Activated T-cell treated with anti-CD3 and anti-CD28 coated beads, Interleukin-2, amount 50 U/mL, for 72 hours (primary cell): ENCODE data around the gene ZNF791. TPM values are rescaled to one million over a fixed set of nuclear protein-coding genes. Genes with fewer than 3 reads are reported as not detected.
"Not testable (repeated sequence)": the region's sequence is repeated elsewhere in the genome, so short reads cannot be mapped to it uniquely, and the experiment has no call there.

Source experiments
- ATAC-seq, 2 donors: fragments of 150-1000 bp; cut with Tn5 transposase; replicated peaks in 1 of 2; 2 replicates each; pipeline ENCODE4 v1.10.0; 2021; ENCODE audit warnings: moderate library complexity in 2 of 2, mild to moderate bottlenecking in 1 of 2
- DNase-seq, 2 donors: peaks; one replicate each; pipeline ENCODE4 v3.0.0; 2021 to 2022; ENCODE audit warnings: mixed read lengths in 1 of 2
- H3K27ac Mint-ChIP-seq: one replicate; pipeline ENCODE4 v1.8.0; 2022; ENCODE audit warnings: mild to moderate bottlenecking, moderate library complexity, mixed read lengths
- H3K27me3 Mint-ChIP-seq: one replicate; pipeline ENCODE4 v1.8.0; 2022; ENCODE audit warnings: low read depth, mixed read lengths
- H3K36me3 Mint-ChIP-seq, 2 donors: one replicate each; pipeline ENCODE4 v1.8.0; 2022; ENCODE audit warnings: mixed read lengths in 2 of 2, mild to moderate bottlenecking in 1 of 2; ENCODE audit not compliant: insufficient read depth in 2 of 2
- H3K4me1 Mint-ChIP-seq: one replicate; pipeline ENCODE4 v1.8.0; 2022; ENCODE audit warnings: low read depth, mixed read lengths
- H3K4me3 Mint-ChIP-seq, 2 donors: one replicate each; pipeline ENCODE4 v1.8.0; 2022; ENCODE audit warnings: mild to moderate bottlenecking in 2 of 2, mixed read lengths in 2 of 2, moderate library complexity in 2 of 2
- H3K9me3 Mint-ChIP-seq, 2 donors: one replicate each; pipeline ENCODE4 v1.8.0; 2022; ENCODE audit warnings: mixed read lengths in 2 of 2
- total RNA-seq, 2 donors: library from RNA; stranded (reverse); gene quantifications; one replicate each; pipeline ENCODE4 v1.2.3, GENCODE V29; 2022

The ZNF791 gene
- 10 to 100 TPM; 19.8 to 21.0 TPM for total RNA-seq

GRCh38 chr19:12610540-12611360 lies at the start of gene ZNF791, which contains the start of gene ZNF490:
Gene ZNF791, plus strand, starts transcription at chr19:12610920. Its CDS starts 160 bp downstream, at chr19:12611080.
Gene ZNF490, minus strand, starts transcription at chr19:12610813. Its CDS starts 133 bp downstream, at chr19:12610680.
- DNase-seq (peak; percentile 97 to 99), ATAC-seq (peak; percentile 96 to 98)
- H3K4me1 Mint-ChIP-seq = peaks cover 37% of the 10 kb centered on the region
- no peaks in the 10 kb centered on the region for H3K9me3 Mint-ChIP-seq
- no peaks in the 10 kb centered on the region for H3K27me3 Mint-ChIP-seq
- peak within 1 kb of the TSS; percentile 97 to 99 for H3K4me3 Mint-ChIP-seq
- H3K36me3 Mint-ChIP-seq = peaks cover 6 to 11% of the 10 kb centered on the region in 2 donors
- peak within 1 kb of the TSS; percentile 85 for H3K27ac Mint-ChIP-seq

GRCh38 chr19:12564016-12564664 lies 46.6 kb upstream of the ZNF791 start:
- Mint-ChIP-seq H3K36me3 (no peaks in the 10 kb centered on the region), H3K9me3 (no peaks in the 10 kb centered on the region), H3K27ac (no peak overlapping the region), H3K4me1 (peaks cover 7% of the 10 kb centered on the region), H3K27me3 (no peaks in the 10 kb centered on the region), H3K4me3 (peak overlapping the region; percentile 23 to 32)
- DNase-seq (peak; percentile 89 to 94), ATAC-seq (peak; percentile 86 to 89)

GRCh38 chr19:12566380-12566779 lies 44.3 kb upstream of the ZNF791 start:
- not testable (repeated sequence) for H3K9me3 Mint-ChIP-seq, H3K27ac Mint-ChIP-seq, DNase-seq, ATAC-seq, H3K27me3 Mint-ChIP-seq, H3K4me1 Mint-ChIP-seq, H3K36me3 Mint-ChIP-seq, H3K4me3 Mint-ChIP-seq

- Mint-ChIP-seq H3K36me3 (no peaks in the 10 kb centered on the region), H3K27ac (no peak overlapping the region), H3K9me3 (no peaks in the 10 kb centered on the region), H3K4me3 (no peak overlapping the region), H3K27me3 (no peaks in the 10 kb centered on the region), H3K4me1 (peaks cover 7% of the 10 kb centered on the region)
- ATAC-seq (no peak), DNase-seq (no peak)
These were observed 42.8 kb upstream of the ZNF791 start for GRCh38 chr19:12567951-12568350.

- peaks cover 0 to 3% of the 10 kb centered on the region in 2 donors for H3K9me3 Mint-ChIP-seq
- H3K36me3 Mint-ChIP-seq = peaks cover 4 to 7% of the 10 kb centered on the region in 2 donors
- no peaks in the 10 kb centered on the region for H3K27me3 Mint-ChIP-seq
- H3K4me3 Mint-ChIP-seq = no peak overlapping the region
- peaks cover 10% of the 10 kb centered on the region for H3K4me1 Mint-ChIP-seq
- ATAC-seq (no peak), DNase-seq (no peak)
- no peak overlapping the region for H3K27ac Mint-ChIP-seq
These were observed 36.7 kb upstream of the ZNF791 start for GRCh38 chr19:12574036-12574435.

- Mint-ChIP-seq H3K4me1 (peaks cover 10% of the 10 kb centered on the region), H3K27me3 (no peaks in the 10 kb centered on the region), H3K27ac (no peak overlapping the region), H3K36me3 (peaks cover 24 to 46% of the 10 kb centered on the region in 2 donors), H3K4me3 (no peak overlapping the region), H3K9me3 (peaks cover 4 to 15% of the 10 kb centered on the region in 2 donors)
- DNase-seq = no peak
- no peak for ATAC-seq
These were observed 32.1 kb upstream of the ZNF791 start for GRCh38 chr19:12578641-12579040.

GRCh38 chr19:12580180-12580694 lies 30.5 kb upstream of the ZNF791 start:
- no peak for ATAC-seq
- no peak overlapping the region for H3K4me3 Mint-ChIP-seq
- DNase-seq = no peak
- H3K36me3 Mint-ChIP-seq = peaks cover 24 to 46% of the 10 kb centered on the region in 2 donors
- H3K9me3 Mint-ChIP-seq = peaks cover 4 to 15% of the 10 kb centered on the region in 2 donors
- no peaks in the 10 kb centered on the region for H3K27me3 Mint-ChIP-seq
- no peak overlapping the region for H3K27ac Mint-ChIP-seq
- no peaks in the 10 kb centered on the region for H3K4me1 Mint-ChIP-seq

- H3K9me3 Mint-ChIP-seq = peaks cover 4 to 15% of the 10 kb centered on the region in 2 donors
- ATAC-seq = no peak
- H3K36me3 Mint-ChIP-seq = peaks cover 24 to 46% of the 10 kb centered on the region in 2 donors
- no peak for DNase-seq
- no peaks in the 10 kb centered on the region for H3K27me3 Mint-ChIP-seq
- H3K27ac Mint-ChIP-seq = no peak overlapping the region
- no peaks in the 10 kb centered on the region for H3K4me1 Mint-ChIP-seq
- no peak overlapping the region for H3K4me3 Mint-ChIP-seq
These were observed 29.6 kb upstream of the ZNF791 start for GRCh38 chr19:12581100-12581499.

GRCh38 chr19:12596485-12596884 lies 14.2 kb upstream of the ZNF791 start:
- Mint-ChIP-seq H3K9me3 (no peaks in the 10 kb centered on the region), H3K36me3 (peaks cover 0 to 4% of the 10 kb centered on the region in 2 donors), H3K4me3 (no peak overlapping the region), H3K27me3 (no peaks in the 10 kb centered on the region), H3K27ac (no peak overlapping the region), H3K4me1 (peaks cover 6% of the 10 kb centered on the region)
- ATAC-seq = no peak
- DNase-seq = no peak

GRCh38 chr19:12596927-12597548 lies 13.7 kb upstream of the ZNF791 start:
- DNase-seq = no peak
- ATAC-seq = no peak
- Mint-ChIP-seq H3K36me3 (peaks cover 0 to 4% of the 10 kb centered on the region in 2 donors), H3K27me3 (no peaks in the 10 kb centered on the region), H3K27ac (no peak overlapping the region), H3K4me1 (peaks cover 6% of the 10 kb centered on the region), H3K9me3 (no peaks in the 10 kb centered on the region), H3K4me3 (no peak overlapping the region)

- peaks cover 6% of the 10 kb centered on the region for H3K4me1 Mint-ChIP-seq
- ATAC-seq = no peak
- H3K27me3 Mint-ChIP-seq = no peaks in the 10 kb centered on the region
- no peak overlapping the region for H3K4me3 Mint-ChIP-seq
- peaks cover 0 to 4% of the 10 kb centered on the region in 2 donors for H3K36me3 Mint-ChIP-seq
- H3K27ac Mint-ChIP-seq = no peak overlapping the region
- H3K9me3 Mint-ChIP-seq = no peaks in the 10 kb centered on the region
- no peak for DNase-seq
These were observed 13.1 kb upstream of the ZNF791 start for GRCh38 chr19:12597594-12597993.

GRCh38 chr19:12603714-12604113 lies 7.0 kb upstream of the ZNF791 start:
- Mint-ChIP-seq H3K4me3 (no peak overlapping the region), H3K27me3 (no peaks in the 10 kb centered on the region), H3K4me1 (peaks cover 23% of the 10 kb centered on the region), H3K36me3 (peaks cover 0 to 4% of the 10 kb centered on the region in 2 donors), H3K27ac (peak overlapping the region; percentile 61), H3K9me3 (no peaks in the 10 kb centered on the region)
- ATAC-seq (peak; percentile 97 to 98), DNase-seq (peak; percentile 30 to 57)

GRCh38 chr19:12606796-12607195 lies 3.9 kb upstream of the ZNF791 start:
- H3K36me3 Mint-ChIP-seq = peaks cover 0 to 3% of the 10 kb centered on the region in 2 donors

More at GRCh38 chr19:12606796-12607195, 3.9 kb upstream of the ZNF791 start:
- H3K4me3 Mint-ChIP-seq = no peak overlapping the region
- no peaks in the 10 kb centered on the region for H3K27me3 Mint-ChIP-seq
- peaks cover 27% of the 10 kb centered on the region for H3K4me1 Mint-ChIP-seq
- DNase-seq (no peak), ATAC-seq (no peak)
- H3K9me3 Mint-ChIP-seq = no peaks in the 10 kb centered on the region
- no peak overlapping the region for H3K27ac Mint-ChIP-seq
